PC-9 (cell line): ENCODE measurements around the gene NPTN.

Experiments used
- CTCF ChIP-seq: fragments of 200-600 bp; sonication (generic); conservative IDR thresholded peaks from 2 replicates; pipeline ENCODE4 v1.6.1; 2017; ENCODE audit warnings: mixed run types, antibody characterized with exemption, mild to moderate bottlenecking, moderate library complexity
- EZH2 ChIP-seq: fragments of 200-600 bp; sonication (generic); IDR thresholded peaks from 2 replicates; pipeline ENCODE4 v1.8.0; 2017; ENCODE audit warnings: antibody characterized with exemption, low read depth

- TF ChIP-seq CTCF: no peak
- TF ChIP-seq EZH2: no peak
Observed at GRCh38 chr15:73629798-73630429, 3.3 kb downstream of the NPTN start.
